Panc1 (cell line): Measurements from ENCODE around the gene PLAU. TPM values are rescaled to one million over a fixed set of nuclear protein-coding genes. Genes with fewer than 3 reads are reported as not detected.

ENCODE experiments used
- ATAC-seq: fragments of 200-7000 bp; cut with Tn5 transposase; 2 replicates; pipeline ENCODE4 v1.9.1; 2020; ENCODE audit warnings: mild to moderate bottlenecking, moderate library complexity
- Bru-seq: library from RNA; stranded (reverse); fragments of 400-500 nt; gene quantifications from one replicate; lab custom pipeline; 2021; lab: Mats Ljungman, UMichigan
- BruChase-seq, 2 experiments: library from RNA; stranded (reverse); fragments of 400-500 nt; gene quantifications; one replicate each; lab custom pipeline; 2021; lab: Mats Ljungman, UMichigan
- BruUV-seq: library from RNA; stranded (reverse); fragments of 400-500 nt; replicated peaks from 2 replicates; lab custom pipeline; 2021; lab: Mats Ljungman, UMichigan
- CTCF ChIA-PET: fragments of 300-600 bp; sonication (Branson Sonifier 250); formaldehyde crosslinking; loops from one replicate; lab custom pipeline; 2022; ENCODE audit warnings: antibody characterized with exemption; lab: Charles Lee
- POLR2A ChIA-PET: fragments of 300-600 bp; sonication (Branson Sonifier 250); formaldehyde crosslinking; loops from one replicate; lab custom pipeline; 2022; ENCODE audit warnings: antibody characterized with exemption; lab: Charles Lee
- DNase-seq: peaks from one replicate; pipeline ENCODE4 v3.0.0-alpha.2; 2010; ENCODE audit warnings: low read depth, low spot score
- H3K27ac ChIP-seq: 2 replicates; pipeline ENCODE4 v1.5.1; 2011; ENCODE audit warnings: mild to moderate bottlenecking, low read length, inconsistent platforms
- H3K27me3 ChIP-seq: fragments of 200-500 bp; sonication (Bioruptor generic); 2 replicates; pipeline ENCODE4 v1.6.0; 2014; ENCODE audit warnings: low read length, inconsistent platforms; ENCODE audit not compliant: control insufficient read depth, insufficient read depth
- H3K36me3 ChIP-seq: fragments of 200-500 bp; sonication (Bioruptor generic); 2 replicates; pipeline ENCODE4 v1.5.1; 2014; ENCODE audit warnings: inconsistent platforms, mild to moderate bottlenecking, low read length, moderate library complexity; ENCODE audit not compliant: control insufficient read depth, insufficient read depth
- H3K4me1 ChIP-seq: 2 replicates; pipeline ENCODE4 v1.5.1; 2011; ENCODE audit warnings: inconsistent platforms, mild to moderate bottlenecking, low read length, moderate library complexity; ENCODE audit not compliant: control insufficient read depth, insufficient read depth
- H3K4me3 ChIP-seq, 2 experiments: 2 replicates each; pipeline ENCODE4 v1.5.1; 2011 to 2012; ENCODE audit warnings: low read depth in 2 of 2, low read length in 2 of 2, mild to moderate bottlenecking in 2 of 2, inconsistent platforms in 1 of 2, moderate library complexity in 1 of 2
- H3K9me3 ChIP-seq: fragments of 200-500 bp; sonication (Bioruptor generic); 2 replicates; pipeline ENCODE4 v1.5.1; 2014; ENCODE audit warnings: low read depth, mild to moderate bottlenecking, inconsistent platforms, low read length, moderate library complexity; ENCODE audit not compliant: control insufficient read depth, insufficient read depth
- POLR2AphosphoS5 ChIP-seq: IDR thresholded peaks from 2 replicates; pipeline ENCODE4 v1.6.1; 2012; ENCODE audit warnings: mild to moderate bottlenecking, low read depth, low read length, moderate library complexity
- SIN3A ChIP-seq: IDR thresholded peaks from 2 replicates; pipeline ENCODE4 v1.6.1; 2012; ENCODE audit warnings: low read depth, mild to moderate bottlenecking, low read length, moderate library complexity, borderline replicate concordance; ENCODE audit not compliant: insufficient read depth
- TCF7L2 ChIP-seq: IDR thresholded peaks from 2 replicates; pipeline ENCODE4 v1.6.1; 2011; ENCODE audit warnings: mild to moderate bottlenecking, low read depth, low read length, inconsistent platforms
- in situ Hi-C: cut with HindIII; loops from 2 replicates; pipeline ENCODE4 v1.10.0; 2016; ENCODE audit warnings: low sequenced_read_pairs, low pct_unique_long_range_greater_than_20kb
- intact Hi-C: fragments of 100-400 bp; cut with micrococcal nuclease; formaldehyde crosslinking; loops from one replicate; pipeline ENCODE4 v1.10.0; 2022; ENCODE audit not compliant: unreplicated experiment
- long read RNA-seq: library from polyadenylated mRNA; unstranded; transcript quantifications from one replicate; pipeline ENCODE4 v2.0.0, GENCODE V29; 2021; ENCODE audit not compliant: unreplicated experiment
- polyA plus RNA-seq: library from polyadenylated mRNA; unstranded; fragments of >200 nt; gene quantifications from one replicate; pipeline ENCODE4 v1.2.1, GENCODE V29; 2012; ENCODE audit warnings: missing spikeins; ENCODE audit not compliant: insufficient read length
- total RNA-seq: library from RNA; stranded (reverse); gene quantifications from one replicate; pipeline ENCODE4 v1.2.1, GENCODE V29; 2021; ENCODE audit not compliant: unreplicated experiment
- TF ChIP-seq, protein P1 (sequence below): fragments of 450-650 bp; IDR thresholded peaks from 2 replicates; pipeline ENCODE4 v1.5.1; 2017; ENCODE audit warnings: mild to moderate bottlenecking
- TF ChIP-seq, protein P2 (sequence below), 2 experiments: IDR thresholded peaks; 2 replicates each; pipeline ENCODE4 v1.6.1; 2011 to 2012; ENCODE audit warnings: low read depth in 2 of 2, control low read depth in 1 of 2, low read length in 1 of 2, mild to moderate bottlenecking in 1 of 2, moderate library complexity in 1 of 2; ENCODE audit not compliant: insufficient read depth in 1 of 2

PLAU gene
- 305 TPM for total RNA-seq
- 162 TPM for polyA plus RNA-seq
- Bru-seq, nascent RNA, result percentile 98 among the genes with signal in this experiment
- BruChase-seq, experiment 1, labeled RNA remaining after a 2-hour chase, result percentile 100 among the genes with signal in this experiment
- BruChase-seq, experiment 2, labeled RNA remaining after a 6-hour chase, result percentile 99 among the genes with signal in this experiment
- long read RNA-seq, transcript PLAU-201 (11 exons, 2,321 nt), result major isoform, 321 of 541 reads
- long read RNA-seq, partial matches to known transcripts, result 127 of 541 reads
- long read RNA-seq, other reads (novel, unspliced or antisense), result 93 of 541 reads

DNA sequence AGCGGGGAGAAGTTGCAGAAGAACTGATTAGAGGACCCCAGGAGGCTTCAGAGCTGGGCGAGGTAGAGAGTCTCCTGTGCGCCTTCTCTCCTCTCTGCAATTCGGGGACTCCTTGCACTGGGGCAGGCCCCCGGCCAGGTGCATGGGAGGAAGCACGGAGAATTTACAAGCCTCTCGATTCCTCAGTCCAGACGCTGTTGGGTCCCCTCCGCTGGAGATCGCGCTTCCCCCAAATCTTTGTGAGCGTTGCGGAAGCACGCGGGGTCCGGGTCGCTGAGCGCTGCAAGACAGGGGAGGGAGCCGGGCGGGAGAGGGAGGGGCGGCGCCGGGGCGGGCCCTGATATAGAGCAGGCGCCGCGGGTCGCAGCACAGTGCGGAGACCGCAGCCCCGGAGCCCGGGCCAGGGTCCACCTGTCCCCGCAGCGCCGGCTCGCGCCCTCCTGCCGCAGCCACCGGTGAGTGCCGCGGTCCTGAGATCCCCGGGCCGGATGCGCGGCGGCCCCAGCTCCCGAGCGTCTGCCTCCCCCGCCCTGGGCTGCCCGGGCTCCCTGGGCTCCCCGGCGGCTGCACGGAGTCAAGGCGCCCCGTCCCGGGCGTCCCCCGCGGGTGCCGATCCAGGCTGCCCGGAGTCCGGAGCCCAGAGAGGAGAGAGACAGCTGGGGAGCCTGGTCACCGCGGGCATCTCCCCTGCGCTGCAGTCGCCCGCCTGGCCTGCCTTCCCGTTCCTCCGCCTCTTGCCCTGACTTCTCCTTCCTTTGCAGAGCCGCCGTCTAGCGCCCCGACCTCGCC is at the start of gene PLAU:
Gene PLAU, plus strand, starts transcription at position 369 of the 789 bp plus-strand sequence. CDS start 424 bp downstream, outside the sequence.
- in situ Hi-C loops, result no loop called here
- H3K27me3 ChIP-seq, result no peaks in the 10 kb centered on the region
- BruUV-seq, result no TSS peak
- DNase-seq (no peak), ATAC-seq (peak; percentile 65)
- intact Hi-C loops, result no loop called here
- H3K4me1 ChIP-seq, result peaks cover 73% of the 10 kb centered on the region
- H3K9me3 ChIP-seq, result no peaks in the 10 kb centered on the region
- H3K36me3 ChIP-seq, result peaks cover 2% of the 10 kb centered on the region; the same call in 1 of the 2 replicates
- TF ChIP-seq, protein P1, sequence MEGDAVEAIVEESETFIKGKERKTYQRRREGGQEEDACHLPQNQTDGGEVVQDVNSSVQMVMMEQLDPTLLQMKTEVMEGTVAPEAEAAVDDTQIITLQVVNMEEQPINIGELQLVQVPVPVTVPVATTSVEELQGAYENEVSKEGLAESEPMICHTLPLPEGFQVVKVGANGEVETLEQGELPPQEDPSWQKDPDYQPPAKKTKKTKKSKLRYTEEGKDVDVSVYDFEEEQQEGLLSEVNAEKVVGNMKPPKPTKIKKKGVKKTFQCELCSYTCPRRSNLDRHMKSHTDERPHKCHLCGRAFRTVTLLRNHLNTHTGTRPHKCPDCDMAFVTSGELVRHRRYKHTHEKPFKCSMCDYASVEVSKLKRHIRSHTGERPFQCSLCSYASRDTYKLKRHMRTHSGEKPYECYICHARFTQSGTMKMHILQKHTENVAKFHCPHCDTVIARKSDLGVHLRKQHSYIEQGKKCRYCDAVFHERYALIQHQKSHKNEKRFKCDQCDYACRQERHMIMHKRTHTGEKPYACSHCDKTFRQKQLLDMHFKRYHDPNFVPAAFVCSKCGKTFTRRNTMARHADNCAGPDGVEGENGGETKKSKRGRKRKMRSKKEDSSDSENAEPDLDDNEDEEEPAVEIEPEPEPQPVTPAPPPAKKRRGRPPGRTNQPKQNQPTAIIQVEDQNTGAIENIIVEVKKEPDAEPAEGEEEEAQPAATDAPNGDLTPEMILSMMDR, result no peak
- TF ChIP-seq POLR2AphosphoS5 (peak; percentile 96), SIN3A (no peak), TCF7L2 (no peak)
- TF ChIP-seq, protein P2, sequence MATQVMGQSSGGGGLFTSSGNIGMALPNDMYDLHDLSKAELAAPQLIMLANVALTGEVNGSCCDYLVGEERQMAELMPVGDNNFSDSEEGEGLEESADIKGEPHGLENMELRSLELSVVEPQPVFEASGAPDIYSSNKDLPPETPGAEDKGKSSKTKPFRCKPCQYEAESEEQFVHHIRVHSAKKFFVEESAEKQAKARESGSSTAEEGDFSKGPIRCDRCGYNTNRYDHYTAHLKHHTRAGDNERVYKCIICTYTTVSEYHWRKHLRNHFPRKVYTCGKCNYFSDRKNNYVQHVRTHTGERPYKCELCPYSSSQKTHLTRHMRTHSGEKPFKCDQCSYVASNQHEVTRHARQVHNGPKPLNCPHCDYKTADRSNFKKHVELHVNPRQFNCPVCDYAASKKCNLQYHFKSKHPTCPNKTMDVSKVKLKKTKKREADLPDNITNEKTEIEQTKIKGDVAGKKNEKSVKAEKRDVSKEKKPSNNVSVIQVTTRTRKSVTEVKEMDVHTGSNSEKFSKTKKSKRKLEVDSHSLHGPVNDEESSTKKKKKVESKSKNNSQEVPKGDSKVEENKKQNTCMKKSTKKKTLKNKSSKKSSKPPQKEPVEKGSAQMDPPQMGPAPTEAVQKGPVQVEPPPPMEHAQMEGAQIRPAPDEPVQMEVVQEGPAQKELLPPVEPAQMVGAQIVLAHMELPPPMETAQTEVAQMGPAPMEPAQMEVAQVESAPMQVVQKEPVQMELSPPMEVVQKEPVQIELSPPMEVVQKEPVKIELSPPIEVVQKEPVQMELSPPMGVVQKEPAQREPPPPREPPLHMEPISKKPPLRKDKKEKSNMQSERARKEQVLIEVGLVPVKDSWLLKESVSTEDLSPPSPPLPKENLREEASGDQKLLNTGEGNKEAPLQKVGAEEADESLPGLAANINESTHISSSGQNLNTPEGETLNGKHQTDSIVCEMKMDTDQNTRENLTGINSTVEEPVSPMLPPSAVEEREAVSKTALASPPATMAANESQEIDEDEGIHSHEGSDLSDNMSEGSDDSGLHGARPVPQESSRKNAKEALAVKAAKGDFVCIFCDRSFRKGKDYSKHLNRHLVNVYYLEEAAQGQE (IDR thresholded peaks at IDR 0.05; ENCODE audit: insufficient read depth in 1 of 2, low read depth in 2 of 2, low read length in 1 of 2), result peak in 1 of 2 experiments; percentile 8; a peak in 1 of 4 replicates
- peak within 1 kb of the TSS; percentile 97 for H3K27ac ChIP-seq
- peak within 1 kb of the TSS; percentile 73 to 77 for H3K4me3 ChIP-seq
- ChIA-PET POLR2A (interaction anchor here (0.5 to 0.9 kb wide), 3 partner anchors 21 to 25 kb away, joined by 3 to 7 read pairs (median 3); no protein-coding TSS in a partner anchor), CTCF (interaction anchor here (0.9 to 1.3 kb wide), 3 partner anchors 22 to 29 kb away, joined by 3 to 5 read pairs (median 5); no protein-coding TSS in a partner anchor)

- Histone ChIP-seq H3K36me3 (peaks cover 6% of the 10 kb centered on the region; the same call in 1 of the 2 replicates), H3K9me3 (no peaks in the 10 kb centered on the region), H3K27ac (no peak overlapping the region), H3K4me1 (peaks cover 12% of the 10 kb centered on the region), H3K4me3 (no peak overlapping the region), H3K27me3 (no peaks in the 10 kb centered on the region)
- in situ Hi-C loops, result no loop called here
- CTCF ChIA-PET, result interaction anchor here (1.4 kb wide), 1 partner anchor 18 kb away, joined by 3 read pairs; no protein-coding TSS in a partner anchor
- DNase-seq (no peak), ATAC-seq (no peak)
- TF ChIP-seq, protein P1, result no peak
- TF ChIP-seq POLR2AphosphoS5, result no peak
- no peak for TF ChIP-seq SIN3A
- no peak for TF ChIP-seq TCF7L2
- POLR2A ChIA-PET, result no interaction called here
- intact Hi-C loops, result no loop called here
- BruUV-seq, result no TSS peak
These were observed 48.9 kb upstream of the PLAU start for GRCh38 chr10:73862011-73862410.
